ENCODE results near the gene HYCC1.

DNA sequence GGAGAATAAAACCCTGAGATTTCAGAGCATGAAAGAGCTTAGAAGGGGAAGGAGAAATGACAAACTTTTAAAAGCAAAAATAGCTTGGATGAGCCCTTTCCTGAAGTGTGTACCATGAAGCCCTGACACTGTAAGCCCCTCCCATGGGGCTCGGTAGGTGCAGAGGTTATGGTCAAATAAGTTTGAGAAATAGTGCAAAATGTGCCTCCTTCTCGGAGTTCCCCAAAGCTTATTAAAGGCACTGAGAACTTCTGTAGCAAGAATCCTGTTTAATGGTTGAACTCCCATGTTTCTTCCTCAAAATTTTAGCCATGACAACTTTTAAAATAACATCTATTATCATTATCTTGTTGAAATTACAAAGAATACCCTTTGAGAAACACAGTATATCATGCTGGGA, 10.5 kb upstream of the HYCC1 start:
- TF ChIP-seq EZH2phosphoT487 (IDR thresholded peaks at IDR 0.05; ENCODE audit: unreplicated experiment) (no peak), NANOG (IDR thresholded peaks at IDR 0.05; ENCODE audit: borderline replicate concordance) (no peak), EZH2 (IDR thresholded peaks at IDR 0.05; ENCODE audit: low read depth, unreplicated experiment) (no peak), POLR2AphosphoS5 (IDR thresholded peaks at IDR 0.05; ENCODE audit: low read depth) (no peak), ZNF331 (CRISPR knock-in tag; IDR thresholded peaks at IDR 0.05; ENCODE audit: low read depth) (no peak), STAT1 (IDR thresholded peaks at IDR 0.05; ENCODE audit: unreplicated experiment) (no peak), JUNB (IDR thresholded peaks at IDR 0.05; ENCODE audit: unreplicated experiment) (no peak), CREB1 (CRISPR knock-in tag; IDR thresholded peaks at IDR 0.05; ENCODE audit: low read depth) (no peak), ZNF114 (CRISPR knock-in tag; IDR thresholded peaks at IDR 0.05) (no peak)
- TF ChIP-seq, protein P1, sequence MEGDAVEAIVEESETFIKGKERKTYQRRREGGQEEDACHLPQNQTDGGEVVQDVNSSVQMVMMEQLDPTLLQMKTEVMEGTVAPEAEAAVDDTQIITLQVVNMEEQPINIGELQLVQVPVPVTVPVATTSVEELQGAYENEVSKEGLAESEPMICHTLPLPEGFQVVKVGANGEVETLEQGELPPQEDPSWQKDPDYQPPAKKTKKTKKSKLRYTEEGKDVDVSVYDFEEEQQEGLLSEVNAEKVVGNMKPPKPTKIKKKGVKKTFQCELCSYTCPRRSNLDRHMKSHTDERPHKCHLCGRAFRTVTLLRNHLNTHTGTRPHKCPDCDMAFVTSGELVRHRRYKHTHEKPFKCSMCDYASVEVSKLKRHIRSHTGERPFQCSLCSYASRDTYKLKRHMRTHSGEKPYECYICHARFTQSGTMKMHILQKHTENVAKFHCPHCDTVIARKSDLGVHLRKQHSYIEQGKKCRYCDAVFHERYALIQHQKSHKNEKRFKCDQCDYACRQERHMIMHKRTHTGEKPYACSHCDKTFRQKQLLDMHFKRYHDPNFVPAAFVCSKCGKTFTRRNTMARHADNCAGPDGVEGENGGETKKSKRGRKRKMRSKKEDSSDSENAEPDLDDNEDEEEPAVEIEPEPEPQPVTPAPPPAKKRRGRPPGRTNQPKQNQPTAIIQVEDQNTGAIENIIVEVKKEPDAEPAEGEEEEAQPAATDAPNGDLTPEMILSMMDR (conservative IDR thresholded peaks at IDR 0.05; ENCODE audit: low read depth in 2 of 2) = no peak
- TF ChIP-seq, protein P2, sequence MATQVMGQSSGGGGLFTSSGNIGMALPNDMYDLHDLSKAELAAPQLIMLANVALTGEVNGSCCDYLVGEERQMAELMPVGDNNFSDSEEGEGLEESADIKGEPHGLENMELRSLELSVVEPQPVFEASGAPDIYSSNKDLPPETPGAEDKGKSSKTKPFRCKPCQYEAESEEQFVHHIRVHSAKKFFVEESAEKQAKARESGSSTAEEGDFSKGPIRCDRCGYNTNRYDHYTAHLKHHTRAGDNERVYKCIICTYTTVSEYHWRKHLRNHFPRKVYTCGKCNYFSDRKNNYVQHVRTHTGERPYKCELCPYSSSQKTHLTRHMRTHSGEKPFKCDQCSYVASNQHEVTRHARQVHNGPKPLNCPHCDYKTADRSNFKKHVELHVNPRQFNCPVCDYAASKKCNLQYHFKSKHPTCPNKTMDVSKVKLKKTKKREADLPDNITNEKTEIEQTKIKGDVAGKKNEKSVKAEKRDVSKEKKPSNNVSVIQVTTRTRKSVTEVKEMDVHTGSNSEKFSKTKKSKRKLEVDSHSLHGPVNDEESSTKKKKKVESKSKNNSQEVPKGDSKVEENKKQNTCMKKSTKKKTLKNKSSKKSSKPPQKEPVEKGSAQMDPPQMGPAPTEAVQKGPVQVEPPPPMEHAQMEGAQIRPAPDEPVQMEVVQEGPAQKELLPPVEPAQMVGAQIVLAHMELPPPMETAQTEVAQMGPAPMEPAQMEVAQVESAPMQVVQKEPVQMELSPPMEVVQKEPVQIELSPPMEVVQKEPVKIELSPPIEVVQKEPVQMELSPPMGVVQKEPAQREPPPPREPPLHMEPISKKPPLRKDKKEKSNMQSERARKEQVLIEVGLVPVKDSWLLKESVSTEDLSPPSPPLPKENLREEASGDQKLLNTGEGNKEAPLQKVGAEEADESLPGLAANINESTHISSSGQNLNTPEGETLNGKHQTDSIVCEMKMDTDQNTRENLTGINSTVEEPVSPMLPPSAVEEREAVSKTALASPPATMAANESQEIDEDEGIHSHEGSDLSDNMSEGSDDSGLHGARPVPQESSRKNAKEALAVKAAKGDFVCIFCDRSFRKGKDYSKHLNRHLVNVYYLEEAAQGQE (IDR thresholded peaks at IDR 0.05; ENCODE audit: unreplicated experiment) = no peak
- TF ChIP-seq, protein P3, sequence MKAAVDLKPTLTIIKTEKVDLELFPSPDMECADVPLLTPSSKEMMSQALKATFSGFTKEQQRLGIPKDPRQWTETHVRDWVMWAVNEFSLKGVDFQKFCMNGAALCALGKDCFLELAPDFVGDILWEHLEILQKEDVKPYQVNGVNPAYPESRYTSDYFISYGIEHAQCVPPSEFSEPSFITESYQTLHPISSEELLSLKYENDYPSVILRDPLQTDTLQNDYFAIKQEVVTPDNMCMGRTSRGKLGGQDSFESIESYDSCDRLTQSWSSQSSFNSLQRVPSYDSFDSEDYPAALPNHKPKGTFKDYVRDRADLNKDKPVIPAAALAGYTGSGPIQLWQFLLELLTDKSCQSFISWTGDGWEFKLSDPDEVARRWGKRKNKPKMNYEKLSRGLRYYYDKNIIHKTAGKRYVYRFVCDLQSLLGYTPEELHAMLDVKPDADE (IDR thresholded peaks at IDR 0.05) = no peak
- TF ChIP-seq, protein P4, sequence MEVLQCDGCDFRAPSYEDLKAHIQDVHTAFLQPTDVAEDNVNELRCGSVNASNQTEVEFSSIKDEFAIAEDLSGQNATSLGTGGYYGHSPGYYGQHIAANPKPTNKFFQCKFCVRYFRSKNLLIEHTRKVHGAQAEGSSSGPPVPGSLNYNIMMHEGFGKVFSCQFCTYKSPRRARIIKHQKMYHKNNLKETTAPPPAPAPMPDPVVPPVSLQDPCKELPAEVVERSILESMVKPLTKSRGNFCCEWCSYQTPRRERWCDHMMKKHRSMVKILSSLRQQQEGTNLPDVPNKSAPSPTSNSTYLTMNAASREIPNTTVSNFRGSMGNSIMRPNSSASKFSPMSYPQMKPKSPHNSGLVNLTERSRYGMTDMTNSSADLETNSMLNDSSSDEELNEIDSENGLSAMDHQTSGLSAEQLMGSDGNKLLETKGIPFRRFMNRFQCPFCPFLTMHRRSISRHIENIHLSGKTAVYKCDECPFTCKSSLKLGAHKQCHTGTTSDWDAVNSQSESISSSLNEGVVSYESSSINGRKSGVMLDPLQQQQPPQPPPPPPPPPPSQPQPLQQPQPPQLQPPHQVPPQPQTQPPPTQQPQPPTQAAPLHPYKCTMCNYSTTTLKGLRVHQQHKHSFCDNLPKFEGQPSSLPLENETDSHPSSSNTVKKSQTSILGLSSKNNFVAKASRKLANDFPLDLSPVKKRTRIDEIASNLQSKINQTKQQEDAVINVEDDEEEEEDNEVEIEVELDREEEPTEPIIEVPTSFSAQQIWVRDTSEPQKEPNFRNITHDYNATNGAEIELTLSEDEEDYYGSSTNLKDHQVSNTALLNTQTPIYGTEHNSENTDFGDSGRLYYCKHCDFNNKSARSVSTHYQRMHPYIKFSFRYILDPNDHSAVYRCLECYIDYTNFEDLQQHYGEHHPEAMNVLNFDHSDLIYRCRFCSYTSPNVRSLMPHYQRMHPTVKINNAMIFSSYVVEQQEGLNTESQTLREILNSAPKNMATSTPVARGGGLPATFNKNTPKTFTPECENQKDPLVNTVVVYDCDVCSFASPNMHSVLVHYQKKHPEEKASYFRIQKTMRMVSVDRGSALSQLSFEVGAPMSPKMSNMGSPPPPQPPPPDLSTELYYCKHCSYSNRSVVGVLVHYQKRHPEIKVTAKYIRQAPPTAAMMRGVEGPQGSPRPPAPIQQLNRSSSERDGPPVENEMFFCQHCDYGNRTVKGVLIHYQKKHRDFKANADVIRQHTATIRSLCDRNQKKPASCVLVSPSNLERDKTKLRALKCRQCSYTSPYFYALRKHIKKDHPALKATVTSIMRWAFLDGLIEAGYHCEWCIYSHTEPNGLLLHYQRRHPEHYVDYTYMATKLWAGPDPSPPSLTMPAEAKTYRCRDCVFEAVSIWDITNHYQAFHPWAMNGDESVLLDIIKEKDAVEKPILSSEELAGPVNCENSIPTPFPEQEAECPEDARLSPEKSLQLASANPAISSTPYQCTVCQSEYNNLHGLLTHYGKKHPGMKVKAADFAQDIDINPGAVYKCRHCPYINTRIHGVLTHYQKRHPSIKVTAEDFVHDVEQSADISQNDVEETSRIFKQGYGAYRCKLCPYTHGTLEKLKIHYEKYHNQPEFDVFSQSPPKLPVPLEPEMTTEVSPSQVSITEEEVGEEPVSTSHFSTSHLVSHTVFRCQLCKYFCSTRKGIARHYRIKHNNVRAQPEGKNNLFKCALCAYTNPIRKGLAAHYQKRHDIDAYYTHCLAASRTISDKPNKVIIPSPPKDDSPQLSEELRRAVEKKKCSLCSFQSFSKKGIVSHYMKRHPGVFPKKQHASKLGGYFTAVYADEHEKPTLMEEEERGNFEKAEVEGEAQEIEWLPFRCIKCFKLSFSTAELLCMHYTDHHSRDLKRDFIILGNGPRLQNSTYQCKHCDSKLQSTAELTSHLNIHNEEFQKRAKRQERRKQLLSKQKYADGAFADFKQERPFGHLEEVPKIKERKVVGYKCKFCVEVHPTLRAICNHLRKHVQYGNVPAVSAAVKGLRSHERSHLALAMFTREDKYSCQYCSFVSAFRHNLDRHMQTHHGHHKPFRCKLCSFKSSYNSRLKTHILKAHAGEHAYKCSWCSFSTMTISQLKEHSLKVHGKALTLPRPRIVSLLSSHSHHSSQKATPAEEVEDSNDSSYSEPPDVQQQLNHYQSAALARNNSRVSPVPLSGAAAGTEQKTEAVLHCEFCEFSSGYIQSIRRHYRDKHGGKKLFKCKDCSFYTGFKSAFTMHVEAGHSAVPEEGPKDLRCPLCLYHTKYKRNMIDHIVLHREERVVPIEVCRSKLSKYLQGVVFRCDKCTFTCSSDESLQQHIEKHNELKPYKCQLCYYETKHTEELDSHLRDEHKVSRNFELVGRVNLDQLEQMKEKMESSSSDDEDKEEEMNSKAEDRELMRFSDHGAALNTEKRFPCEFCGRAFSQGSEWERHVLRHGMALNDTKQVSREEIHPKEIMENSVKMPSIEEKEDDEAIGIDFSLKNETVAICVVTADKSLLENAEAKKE (CRISPR knock-in tag; IDR thresholded peaks at IDR 0.05) = no peak

Data from GM23338 (cell line).